GM12892 (cell line): ENCODE measurements around the gene NCAPH2.

Experiments used
- POLR2A ChIP-seq: IDR thresholded peaks from 2 replicates; pipeline ENCODE4 v1.6.1; 2011; ENCODE audit warnings: low read depth, low read length, control low read depth
- TAF1 ChIP-seq: IDR thresholded peaks from 2 replicates; pipeline ENCODE4 v1.6.1; 2011; ENCODE audit warnings: low read depth, mild to moderate bottlenecking, control low read depth, low read length, borderline replicate concordance

- TF ChIP-seq TAF1, result no peak
- peak; percentile 36 for TF ChIP-seq POLR2A
Measured at GRCh38 chr22:50522806-50523438, 14.9 kb downstream of the NCAPH2 start.
